Hepatocyte (in vitro differentiated cells): Measurements from ENCODE around the gene PHACTR1. TPM values are rescaled to one million over a fixed set of nuclear protein-coding genes. Genes with fewer than 3 reads are reported as not detected.

Source experiments
- DNase-seq: peaks from one replicate; pipeline ENCODE4 v3.0.0-alpha.2; 2016; ENCODE audit warnings: low spot score
- H2AFZ ChIP-seq: fragments of 200-600 bp; sonication (generic); 2 replicates; pipeline ENCODE4 v1.6.0; 2016; ENCODE audit warnings: antibody characterized with exemption, mild to moderate bottlenecking
- H3K27ac ChIP-seq: fragments of 200-600 bp; sonication (generic); 2 replicates; pipeline ENCODE4 v1.5.1; 2016; ENCODE audit warnings: mild to moderate bottlenecking
- H3K27me3 ChIP-seq: fragments of 200-600 bp; sonication (generic); 2 replicates; pipeline ENCODE4 v1.6.1; 2016
- H3K36me3 ChIP-seq: fragments of 200-600 bp; sonication (generic); replicated peaks from 2 replicates; pipeline ENCODE4 v1.5.1; 2016; ENCODE audit warnings: low read depth; ENCODE audit not compliant: insufficient read depth
- H3K4me1 ChIP-seq: fragments of 200-600 bp; sonication (generic); 2 replicates; pipeline ENCODE4 v1.5.1; 2016; ENCODE audit warnings: mild to moderate bottlenecking, moderate library complexity; ENCODE audit not compliant: insufficient read depth
- H3K4me2 ChIP-seq: fragments of 200-600 bp; sonication (generic); 2 replicates; pipeline ENCODE4 v1.6.0; 2016
- H3K4me3 ChIP-seq: fragments of 200-600 bp; sonication (generic); 2 replicates; pipeline ENCODE4 v1.5.1; 2016; ENCODE audit warnings: mild to moderate bottlenecking
- H3K79me2 ChIP-seq: fragments of 200-600 bp; sonication (generic); 2 replicates; pipeline ENCODE4 v1.6.0; 2017; ENCODE audit warnings: mild to moderate bottlenecking
- H3K9me2 ChIP-seq: fragments of 200-600 bp; sonication (generic); replicated peaks from 2 replicates; pipeline ENCODE4 v1.6.0; 2017; ENCODE audit warnings: mild to moderate bottlenecking; ENCODE audit not compliant: insufficient read depth
- H3K9me3 ChIP-seq: fragments of 200-600 bp; sonication (generic); 2 replicates; pipeline ENCODE4 v1.5.1; 2016; ENCODE audit warnings: low read depth, mild to moderate bottlenecking
- H4K20me1 ChIP-seq: fragments of 200-600 bp; sonication (generic); 2 replicates; pipeline ENCODE4 v1.6.0; 2016; ENCODE audit warnings: mild to moderate bottlenecking; ENCODE audit not compliant: insufficient read depth, poor library complexity, severe bottlenecking
- CTCF ChIP-seq: fragments of 200-600 bp; sonication (generic); IDR thresholded peaks from 2 replicates; pipeline ENCODE4 v1.5.1; 2016; ENCODE audit warnings: antibody characterized with exemption, mild to moderate bottlenecking; ENCODE audit not compliant: poor library complexity
- EZH2 ChIP-seq: fragments of 200-600 bp; sonication (generic); IDR thresholded peaks from 2 replicates; pipeline ENCODE4 v1.6.1; 2016; ENCODE audit warnings: antibody characterized with exemption, mild to moderate bottlenecking, borderline replicate concordance
- EZH2phosphoT487 ChIP-seq: fragments of 200-600 bp; sonication (generic); IDR thresholded peaks from one replicate; pipeline ENCODE4 v1.6.1; 2018; ENCODE audit warnings: antibody characterized with exemption, mild to moderate bottlenecking, low read depth, moderate library complexity; ENCODE audit not compliant: unreplicated experiment, severe bottlenecking
- WGBS: methylation state at CpG from one replicate; pipeline ENCODE4 v1.1.6; 2016; ENCODE audit warnings: low lambda C conversion rate; ENCODE audit errors: missing lambda C conversion rate; 5-methylcytosine and 5-hydroxymethylcytosine counted together
- polyA plus RNA-seq: library from polyadenylated mRNA; unstranded; fragments of >200 nt; fragmentation: Nextera tagmentation; extraction: Ambion mirVana; gene quantifications from 2 replicates; pipeline ENCODE4 v1.2.1, GENCODE V29; 2016
- total RNA-seq: library from RNA; depleted of rRNA; stranded (reverse); fragments of >200 nt; gene quantifications from 2 replicates; pipeline ENCODE4 v1.2.3, GENCODE V29; 2014

PHACTR1 gene
- total and polyA plus RNA-seq, 2 experiments from 2014 or later, result 3.0 to 4.3 TPM

DNA sequence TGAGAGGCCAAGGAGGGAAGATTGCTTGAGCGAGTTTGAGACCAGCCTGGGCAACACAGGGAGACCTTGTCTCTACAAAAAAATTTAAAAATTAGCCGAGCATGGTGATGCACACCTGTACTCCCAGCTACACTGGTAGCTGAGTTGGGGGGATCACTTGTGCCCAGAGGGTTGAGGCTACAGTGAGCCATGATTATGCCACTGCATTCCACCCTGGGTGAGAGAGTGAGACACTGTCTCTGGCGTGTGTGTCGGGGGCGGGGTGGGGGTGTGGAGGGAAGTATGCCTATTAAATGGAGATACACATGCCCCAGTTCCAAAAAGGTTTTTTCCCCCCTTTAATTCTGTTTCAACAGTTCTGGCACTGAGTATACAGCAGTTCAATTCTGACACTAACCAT lies 388.6 kb downstream of the PHACTR1 start:
- H3K36me3 ChIP-seq, result no peaks in the 10 kb centered on the region
- H4K20me1 ChIP-seq, result no peaks in the 10 kb centered on the region
- H3K27ac ChIP-seq, result no peak overlapping the region
- H3K79me2 ChIP-seq, result no peaks in the 10 kb centered on the region
- TF ChIP-seq EZH2phosphoT487, result no peak
- no peak for TF ChIP-seq EZH2
- no peak for TF ChIP-seq CTCF
- H3K4me3 ChIP-seq, result no peak overlapping the region
- no peak for DNase-seq
- no peaks in the 10 kb centered on the region for H3K9me2 ChIP-seq
- WGBS, result 96% methylated on average over 5 of the region's 5 CpGs
- no peaks in the 10 kb centered on the region for H3K4me1 ChIP-seq
- peaks cover 4% of the 10 kb centered on the region for H3K27me3 ChIP-seq
- no peaks in the 10 kb centered on the region for H3K9me3 ChIP-seq
- no peak overlapping the region for H3K4me2 ChIP-seq
- no peak overlapping the region for H2AFZ ChIP-seq

DNA sequence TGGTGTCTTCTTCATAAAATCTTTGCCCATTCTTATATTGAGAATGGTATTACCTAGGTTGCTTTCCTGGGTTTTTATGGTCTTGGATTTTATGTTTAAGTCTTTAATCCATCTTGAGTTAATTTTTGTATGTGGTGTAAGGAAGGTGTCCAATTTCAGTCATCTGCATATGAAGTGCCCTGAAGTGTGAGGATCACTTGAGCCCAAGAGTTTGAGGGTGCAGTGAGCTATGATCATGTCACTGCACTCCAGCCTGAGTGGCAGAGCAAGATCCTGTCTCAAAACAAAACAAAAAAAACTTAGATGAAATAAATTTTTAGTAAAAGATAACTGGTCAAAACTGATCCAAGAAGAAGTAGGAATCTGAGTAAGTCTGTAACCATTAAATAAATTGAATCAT lies 396.4 kb downstream of the PHACTR1 start:
- no peaks in the 10 kb centered on the region for H3K9me3 ChIP-seq
- no peaks in the 10 kb centered on the region for H3K27me3 ChIP-seq
- no peak for DNase-seq
- no peaks in the 10 kb centered on the region for H3K9me2 ChIP-seq
- H3K4me3 ChIP-seq, result no peak overlapping the region
- no peak overlapping the region for H3K4me2 ChIP-seq
- no peak overlapping the region for H2AFZ ChIP-seq
- no peaks in the 10 kb centered on the region for H3K4me1 ChIP-seq
- no peaks in the 10 kb centered on the region for H3K36me3 ChIP-seq
- TF ChIP-seq EZH2phosphoT487 (no peak), EZH2 (no peak), CTCF (no peak)
- H3K79me2 ChIP-seq, result no peaks in the 10 kb centered on the region
- no peak overlapping the region for H3K27ac ChIP-seq
- no peaks in the 10 kb centered on the region for H4K20me1 ChIP-seq

DNA sequence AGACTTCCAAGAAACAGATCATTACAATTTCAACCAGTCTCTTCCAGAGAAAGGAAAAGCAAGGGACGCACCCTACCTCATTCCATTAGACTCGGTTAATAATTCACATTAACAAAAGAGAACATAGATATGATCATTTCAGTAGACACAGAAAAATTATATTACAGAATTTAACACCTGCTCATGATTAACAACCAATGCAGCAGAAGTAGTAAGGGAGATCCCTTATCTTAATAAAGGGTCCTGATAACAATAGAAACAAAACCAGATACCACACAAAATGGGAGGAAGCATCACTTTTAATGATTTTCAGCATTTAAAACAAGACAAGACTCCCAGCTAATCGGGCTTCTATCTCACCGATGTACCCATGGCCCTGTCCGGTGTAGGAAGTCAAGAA lies 396.8 kb downstream of the PHACTR1 start:
- H3K36me3 ChIP-seq, result no peaks in the 10 kb centered on the region
- WGBS, result 83% methylated on average over 5 of the region's 5 CpGs
- no peaks in the 10 kb centered on the region for H4K20me1 ChIP-seq
- no peak overlapping the region for H3K4me3 ChIP-seq
- no peak overlapping the region for H3K4me2 ChIP-seq
- no peaks in the 10 kb centered on the region for H3K9me2 ChIP-seq
- H3K9me3 ChIP-seq, result no peaks in the 10 kb centered on the region
- no peak for DNase-seq
- H2AFZ ChIP-seq, result no peak overlapping the region
- H3K27me3 ChIP-seq, result no peaks in the 10 kb centered on the region
- H3K4me1 ChIP-seq, result no peaks in the 10 kb centered on the region
- no peaks in the 10 kb centered on the region for H3K79me2 ChIP-seq
- H3K27ac ChIP-seq, result no peak overlapping the region
- TF ChIP-seq EZH2phosphoT487 (no peak), EZH2 (no peak), CTCF (no peak)
